Activated B cell treated with CpG ODN at 0.5 μM for 24 hours (primary cell): Measurements from ENCODE around the gene RAB3IL1. TPM values are rescaled to one million over a fixed set of nuclear protein-coding genes. Genes with fewer than 3 reads are reported as not detected.

ENCODE experiments used
- ATAC-seq: fragments of 200-7000 bp; cut with Tn5 transposase; one replicate; pipeline ENCODE4 v1.10.0; 2021; ENCODE audit warnings: low read depth, mild to moderate bottlenecking, moderate library complexity
- CTCF ChIA-PET: fragments of 350-600 bp; sonication (Branson Sonifier 250); formaldehyde crosslinking; loops from one replicate; lab custom pipeline; 2021; ENCODE audit warnings: antibody characterized with exemption; lab: Charles Lee
- POLR2A ChIA-PET: fragments of 350-600 bp; sonication (Branson Sonifier 250); formaldehyde crosslinking; loops from one replicate; lab custom pipeline; 2021; ENCODE audit warnings: antibody characterized with exemption; lab: Charles Lee
- DNase-seq: peaks from one replicate; pipeline ENCODE4 v3.0.0; 2022
- H3K27ac Mint-ChIP-seq: one replicate; pipeline ENCODE4 v1.8.0; 2020; ENCODE audit warnings: mixed read lengths
- H3K27me3 Mint-ChIP-seq: one replicate; pipeline ENCODE4 v1.8.0; 2021; ENCODE audit warnings: mixed read lengths
- H3K36me3 Mint-ChIP-seq: one replicate; pipeline ENCODE4 v1.8.0; 2021; ENCODE audit warnings: low read depth, mixed read lengths
- H3K4me1 Mint-ChIP-seq: one replicate; pipeline ENCODE4 v1.8.0; 2021; ENCODE audit warnings: mixed read lengths
- H3K4me3 Mint-ChIP-seq: one replicate; pipeline ENCODE4 v1.8.0; 2020; ENCODE audit warnings: mild to moderate bottlenecking, mixed read lengths
- H3K9me3 Mint-ChIP-seq: one replicate; pipeline ENCODE4 v1.8.0; 2020; ENCODE audit warnings: mixed read lengths
- CTCF ChIP-seq: fragments of 200-600 bp; IDR thresholded peaks from one replicate; pipeline ENCODE4 v1.8.0; 2022; ENCODE audit warnings: antibody characterized with exemption, mild to moderate bottlenecking
- intact Hi-C: fragments of 100-400 bp; cut with micrococcal nuclease; formaldehyde crosslinking; loops from one replicate; pipeline ENCODE4 v1.15.1; 2024
- total RNA-seq: library from RNA; stranded (reverse); gene quantifications from 2 replicates; pipeline ENCODE4 v1.2.3, GENCODE V29; 2022

Gene RAB3IL1
- total RNA-seq, 1 donor from 2014 or later, result not detected

GRCh38 chr11:61963282-61964057 is 46.1 kb upstream of the RAB3IL1 start:
- ChIA-PET CTCF (interaction anchor here (0.8 to 3.2 kb wide), 6 partner anchors 9 to 118 kb away, joined by 3 to 23 read pairs (median 6); no protein-coding TSS in a partner anchor), POLR2A (interaction anchor here (0.7 to 2.3 kb wide), 13 partner anchors 9 to 606 kb away, joined by 3 to 24 read pairs (median 4); no protein-coding TSS in a partner anchor)
- Mint-ChIP-seq H3K4me3 (peak overlapping the region; percentile 80), H3K4me1 (peaks cover 66% of the 10 kb centered on the region), H3K27me3 (no peaks in the 10 kb centered on the region), H3K9me3 (no peaks in the 10 kb centered on the region), H3K36me3 (peaks cover 57% of the 10 kb centered on the region), H3K27ac (peak overlapping the region; percentile 96)
- peak; percentile 16 for ATAC-seq
- no peak for TF ChIP-seq CTCF
- intact Hi-C loops, result loop anchor here (1.0 kb wide), 3 partner anchors 8 to 71 kb away; no protein-coding TSS in a partner anchor
- peak; percentile 36 for DNase-seq

GRCh38 chr11:61963016-61963281 is 45.6 kb upstream of the RAB3IL1 start:
- Mint-ChIP-seq H3K9me3 (no peaks in the 10 kb centered on the region), H3K4me1 (peaks cover 63% of the 10 kb centered on the region), H3K27me3 (no peaks in the 10 kb centered on the region), H3K36me3 (peaks cover 57% of the 10 kb centered on the region), H3K4me3 (peak overlapping the region; percentile 80), H3K27ac (peak overlapping the region; percentile 96)
- ChIA-PET POLR2A (interaction anchor here (0.8 to 2.3 kb wide), 11 partner anchors 10 to 606 kb away, joined by 3 to 24 read pairs (median 7); no protein-coding TSS in a partner anchor), CTCF (interaction anchor here (1.0 to 3.2 kb wide), 5 partner anchors 10 to 119 kb away, joined by 3 to 23 read pairs (median 8); no protein-coding TSS in a partner anchor)
- no peak for ATAC-seq
- intact Hi-C loops, result loop anchor here (1.0 kb wide), 3 partner anchors 8 to 71 kb away; no protein-coding TSS in a partner anchor
- DNase-seq, result no peak
- no peak for TF ChIP-seq CTCF

GRCh38 chr11:61962213-61963015 is 45.0 kb upstream of the RAB3IL1 start:
- H3K27ac Mint-ChIP-seq, result peak overlapping the region; percentile 96
- no peak for DNase-seq
- no peak for TF ChIP-seq CTCF
- POLR2A ChIA-PET, result interaction anchor here (1.4 to 2.3 kb wide), 6 partner anchors 10 to 147 kb away, joined by 7 to 24 read pairs (median 8); no protein-coding TSS in a partner anchor
- ATAC-seq, result no peak
- H3K27me3 Mint-ChIP-seq, result no peaks in the 10 kb centered on the region
- peaks cover 57% of the 10 kb centered on the region for H3K36me3 Mint-ChIP-seq
- intact Hi-C loops, result loop anchor here (1.0 kb wide), 3 partner anchors 7 to 70 kb away; no protein-coding TSS in a partner anchor
- CTCF ChIA-PET, result interaction anchor here (1.9 to 3.2 kb wide), 4 partner anchors 10 to 119 kb away, joined by 5 to 23 read pairs (median 10); no protein-coding TSS in a partner anchor
- no peaks in the 10 kb centered on the region for H3K9me3 Mint-ChIP-seq
- H3K4me1 Mint-ChIP-seq, result peaks cover 63% of the 10 kb centered on the region
- peak overlapping the region; percentile 80 for H3K4me3 Mint-ChIP-seq

- TF ChIP-seq CTCF, result no peak
- Mint-ChIP-seq H3K9me3 (no peaks in the 10 kb centered on the region), H3K27me3 (no peaks in the 10 kb centered on the region), H3K4me1 (peaks cover 63% of the 10 kb centered on the region), H3K36me3 (peaks cover 57% of the 10 kb centered on the region), H3K4me3 (no peak overlapping the region), H3K27ac (peak overlapping the region; percentile 70)
- no peak for DNase-seq
- no peak for ATAC-seq
- intact Hi-C loops, result no loop called here
- POLR2A ChIA-PET, result interaction anchor here (2.3 kb wide), 1 partner anchor 147 kb away, joined by 9 read pairs; no protein-coding TSS in a partner anchor
- CTCF ChIA-PET, result interaction anchor here (1.7 to 3.2 kb wide), 5 partner anchors 11 to 120 kb away, joined by 5 to 23 read pairs (median 8); no protein-coding TSS in a partner anchor
Observed at GRCh38 chr11:61961570-61962212, 44.3 kb upstream of the RAB3IL1 start.
